GM10847 (cell line): ENCODE measurements around the gene PSEN1.

Experiments
- POLR2A ChIP-seq: IDR thresholded peaks from 2 replicates; pipeline ENCODE4 v1.6.1; 2011; ENCODE audit not compliant: insufficient read length; ENCODE audit errors: extremely low read depth

The PSEN1 gene

GRCh38 chr14:73232984-73233383 lies 96.7 kb downstream of the PSEN1 start:
- no peak for TF ChIP-seq POLR2A

GRCh38 chr14:73233564-73233963 lies 97.3 kb downstream of the PSEN1 start:
- no peak for TF ChIP-seq POLR2A

GRCh38 chr14:73234029-73234428 lies 97.7 kb downstream of the PSEN1 start:
- TF ChIP-seq POLR2A: no peak

- no peak for TF ChIP-seq POLR2A
Observed at GRCh38 chr14:73234586-73235394, 98.5 kb downstream of the PSEN1 start.

- no peak for TF ChIP-seq POLR2A
Observed at GRCh38 chr14:73235531-73236155, 99.3 kb downstream of the PSEN1 start.

- no peak for TF ChIP-seq POLR2A
Observed at GRCh38 chr14:73236157-73236556, 99.8 kb downstream of the PSEN1 start.

GRCh38 chr14:73236752-73237218 lies 100.5 kb downstream of the PSEN1 start:
- no peak for TF ChIP-seq POLR2A

GRCh38 chr14:73237219-73237785 lies 101.0 kb downstream of the PSEN1 start, which contains the start of gene PAPLN:
TSS of gene PAPLN (plus strand) at chr14:73237506. CDS start at chr14:73239779, 2,273 bp downstream.
- TF ChIP-seq POLR2A: no peak

GRCh38 chr14:73237786-73238423 lies 101.6 kb downstream of the PSEN1 start:
- no peak for TF ChIP-seq POLR2A

GRCh38 chr14:73238424-73238852 lies 102.1 kb downstream of the PSEN1 start:
- no peak for TF ChIP-seq POLR2A

GRCh38 chr14:73238941-73239340 lies 102.6 kb downstream of the PSEN1 start:
- TF ChIP-seq POLR2A: no peak

- TF ChIP-seq POLR2A: no peak
Observed at GRCh38 chr14:73239393-73240241, 103.3 kb downstream of the PSEN1 start.

GRCh38 chr14:73240816-73241480 lies 104.6 kb downstream of the PSEN1 start:
- no peak for TF ChIP-seq POLR2A
